Measurements from ENCODE around the gene AANAT.

DNA sequence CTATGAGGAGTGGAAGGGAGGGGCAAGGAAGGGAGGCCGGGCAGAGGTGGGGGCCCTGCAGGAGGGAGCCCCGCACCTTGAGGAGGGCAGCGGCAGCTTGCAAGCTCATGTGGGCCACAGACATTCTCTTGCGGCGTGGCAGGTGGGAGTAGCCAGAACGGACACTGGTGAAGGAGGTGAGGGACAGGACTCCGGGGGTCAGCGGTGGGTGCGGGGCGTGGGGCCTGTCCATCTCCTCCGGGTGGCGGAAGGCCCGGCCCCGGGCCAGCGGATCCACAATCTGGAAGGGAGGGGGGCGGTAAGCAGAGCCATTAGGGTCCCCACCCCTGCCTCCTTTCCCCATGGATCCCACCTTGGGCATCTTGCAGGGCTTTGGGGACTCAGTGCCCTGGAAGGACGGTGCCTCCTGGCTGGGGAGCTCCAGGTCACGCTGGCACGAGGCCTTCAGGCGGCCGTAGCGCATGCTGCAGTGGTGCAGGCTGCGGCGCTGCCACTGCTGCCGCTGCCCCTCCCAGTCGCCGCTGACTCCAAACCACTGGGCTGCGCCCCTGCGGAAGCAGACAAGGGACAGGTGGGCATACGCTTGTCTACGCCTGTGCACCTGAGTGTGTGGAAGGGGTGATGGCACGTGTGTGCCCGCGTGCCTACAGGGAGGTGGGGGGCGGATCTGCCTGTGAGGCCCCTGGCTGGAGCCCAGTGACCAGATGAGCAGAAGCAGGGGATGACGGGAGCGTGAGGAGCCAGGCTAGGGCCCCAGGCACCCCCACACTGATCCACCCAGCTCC, 11.5 kb downstream of the AANAT start:
- no peak for TF ChIP-seq ZNF70 (CRISPR knock-in tag; IDR thresholded peaks at IDR 0.05)
- no peak for TF ChIP-seq SNAI2 (CRISPR knock-in tag; IDR thresholded peaks at IDR 0.05)
- no peak for TF ChIP-seq ARNTL (CRISPR knock-in tag; IDR thresholded peaks at IDR 0.05; ENCODE audit: borderline replicate concordance, low read depth)

All from SK-N-SH treated with all-trans-retinoic acid at 6 μM for 48 hours (cell line).